ENCODE data around the gene RYR3.

- no peak for TF ChIP-seq CTCF (conservative IDR thresholded peaks at IDR 0.05; ENCODE audit: low read length)
- TF ChIP-seq EZH2phosphoT487 (IDR thresholded peaks at IDR 0.05; ENCODE audit: borderline replicate concordance): no peak
Measured at GRCh38 chr15:33908406-33908805, 597.6 kb downstream of the RYR3 start.
